Activated CD4-positive, alpha-beta T cell treated with anti-CD3 and anti-CD28 coated beads for 36 hours (primary cell): Measurements from ENCODE around the gene ITPKA. TPM values are rescaled to one million over a fixed set of nuclear protein-coding genes. Genes with fewer than 3 reads are reported as not detected.
A peak's percentile ranks its signal among the peaks of the same experiment; 100 is the strongest.
"Not testable (repeated sequence)": the region's sequence is repeated elsewhere in the genome, so short reads cannot be mapped to it uniquely, and the experiment has no call there.

ENCODE experiments used
- ATAC-seq: fragments of 200-7000 bp; cut with Tn5 transposase; one replicate; pipeline ENCODE4 v1.10.0; 2021; ENCODE audit warnings: mild to moderate bottlenecking, moderate library complexity
- CTCF ChIA-PET: fragments of 350-600 bp; sonication (Branson Sonifier 250); formaldehyde crosslinking; loops from one replicate; lab custom pipeline; 2021; ENCODE audit warnings: antibody characterized with exemption; lab: Charles Lee
- POLR2A ChIA-PET: fragments of 350-600 bp; sonication (Branson Sonifier 250); formaldehyde crosslinking; loops from one replicate; lab custom pipeline; 2021; ENCODE audit warnings: antibody characterized with exemption, inconsistent platforms; lab: Charles Lee
- DNase-seq: peaks from one replicate; pipeline ENCODE4 v3.0.0-alpha.2; 2020
- H3K27ac Mint-ChIP-seq: one replicate; pipeline ENCODE4 v1.8.0; 2021; ENCODE audit warnings: mixed read lengths
- H3K27me3 Mint-ChIP-seq: one replicate; pipeline ENCODE4 v1.8.0; 2021; ENCODE audit warnings: mixed read lengths
- H3K36me3 Mint-ChIP-seq: one replicate; pipeline ENCODE4 v1.8.0; 2021; ENCODE audit warnings: low read depth, mixed read lengths
- H3K4me1 Mint-ChIP-seq: one replicate; pipeline ENCODE4 v1.8.0; 2021; ENCODE audit warnings: mixed read lengths
- H3K4me3 Mint-ChIP-seq: one replicate; pipeline ENCODE4 v1.8.0; 2021; ENCODE audit warnings: mild to moderate bottlenecking, moderate library complexity, mixed read lengths
- H3K9me3 Mint-ChIP-seq: one replicate; pipeline ENCODE4 v1.8.0; 2021; ENCODE audit warnings: low read depth, mixed read lengths
- intact Hi-C, 2 experiments: fragments of 100-400 bp; cut with DNase I in 1 of 2; cut with micrococcal nuclease in 1 of 2; formaldehyde crosslinking; loops; one replicate each; pipeline versions ENCODE4 v1.14.2 to v1.15.1; 2022 to 2024; cut with DNase I, micrococcal nuclease
- total RNA-seq, 2 experiments: library from RNA; stranded (reverse); gene quantifications; one replicate each; pipeline ENCODE4 v1.2.3, GENCODE V29; 2021

Gene ITPKA
- 1 to 10 TPM; 2.5 to 4.2 TPM for total RNA-seq

DNA sequence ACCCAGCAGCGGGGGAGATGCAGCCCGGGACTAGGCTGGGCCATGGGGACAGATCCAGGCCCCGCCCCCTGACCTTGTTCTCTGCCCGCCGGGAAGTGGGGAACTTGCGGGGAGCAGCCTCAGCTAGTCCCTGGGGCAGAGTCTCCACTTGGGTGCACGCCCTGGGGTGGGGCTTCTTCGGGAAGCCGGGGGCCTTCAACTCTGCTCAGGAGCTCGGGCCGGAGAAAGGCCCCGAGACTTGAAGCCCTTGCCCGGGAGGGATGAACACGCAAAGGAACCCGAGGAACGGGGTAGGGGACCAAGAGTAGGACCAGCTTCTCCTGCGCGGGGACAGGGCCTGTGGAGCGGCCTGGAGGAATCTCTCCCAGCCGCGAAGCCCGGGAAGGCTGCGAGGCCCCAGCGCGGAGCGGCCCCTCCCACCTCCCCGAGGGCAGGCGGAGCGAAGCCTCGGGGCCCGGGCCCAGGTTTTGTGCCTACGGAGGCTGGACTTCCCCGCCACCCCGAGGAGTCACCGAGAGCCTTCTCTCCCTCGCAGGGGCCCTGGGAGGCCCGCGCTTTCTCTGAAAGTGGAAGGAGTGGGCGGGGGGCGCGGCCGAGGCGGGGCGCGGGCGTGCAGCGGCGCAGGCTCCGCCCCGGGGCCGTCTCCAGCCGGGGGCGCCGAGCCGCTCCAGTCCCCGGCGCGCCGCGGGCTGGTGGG is at the start of gene ITPKA:
Gene ITPKA, plus strand, starts transcription at position 670 of the 697 bp plus-strand sequence. CDS start 54 bp downstream, outside the sequence.
- ATAC-seq: peak; percentile 85
- Mint-ChIP-seq H3K36me3 (peaks cover 2% of the 10 kb centered on the region), H3K27ac (peak within 1 kb of the TSS; percentile 37), H3K9me3 (peaks cover 2% of the 10 kb centered on the region), H3K4me3 (peak within 1 kb of the TSS; percentile 58), H3K4me1 (peaks cover 38% of the 10 kb centered on the region), H3K27me3 (peaks cover 40% of the 10 kb centered on the region)
- intact Hi-C loops: loop anchor here (1.0 to 5.0 kb wide), 21 partner anchors 9 to 1084 kb away; partner anchors contain the start of genes RPAP1 (in 2 of the 2), CHP1 (in 1 of the 2), DNAJC17 (in 1 of the 2) and JMJD7 (in 1 of the 2)
- CTCF ChIA-PET: interaction anchor here (1.0 to 1.8 kb wide), 3 partner anchors 26 to 64 kb away, joined by 3 to 11 read pairs (median 5); no protein-coding TSS in a partner anchor
- peak; percentile 97 for DNase-seq
- POLR2A ChIA-PET: interaction anchor here (0.6 to 1.1 kb wide), 5 partner anchors 9 to 368 kb away, joined by 3 to 4 read pairs (median 3); partner anchors contain the start of gene MAPKBP1

DNA sequence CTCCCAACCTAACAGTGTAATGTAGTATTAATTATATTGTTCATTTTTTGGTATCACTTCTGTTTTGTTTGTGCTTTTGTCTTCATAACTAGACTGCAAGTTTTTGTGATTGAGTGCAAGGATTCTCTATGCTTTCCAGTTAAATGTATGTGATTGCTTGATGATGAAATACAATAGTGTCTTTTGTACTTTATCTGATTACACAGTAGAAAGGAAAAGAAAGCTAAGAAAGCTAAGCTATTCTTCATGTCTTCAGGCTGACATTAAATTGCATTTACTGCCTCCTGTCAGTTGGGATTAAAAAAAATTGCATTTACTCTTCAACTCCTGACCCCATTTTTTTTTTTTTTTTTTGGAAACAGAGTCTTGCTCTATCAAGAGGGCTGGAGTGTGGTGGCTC is 48.3 kb upstream of the ITPKA start:
- Mint-ChIP-seq H3K9me3 (no peaks in the 10 kb centered on the region), H3K27ac (no peak overlapping the region), H3K4me1 (peaks cover 7% of the 10 kb centered on the region), H3K27me3 (no peaks in the 10 kb centered on the region), H3K36me3 (peaks cover 13% of the 10 kb centered on the region), H3K4me3 (no peak overlapping the region)
- ChIA-PET POLR2A (no interaction called here), CTCF (interaction anchor here (0.7 to 1.2 kb wide), 3 partner anchors 20 to 261 kb away, joined by 3 read pairs; partner anchors contain the start of genes NUSAP1 and OIP5)
- ATAC-seq (no peak), DNase-seq (no peak)
- intact Hi-C loops: no loop called here

DNA sequence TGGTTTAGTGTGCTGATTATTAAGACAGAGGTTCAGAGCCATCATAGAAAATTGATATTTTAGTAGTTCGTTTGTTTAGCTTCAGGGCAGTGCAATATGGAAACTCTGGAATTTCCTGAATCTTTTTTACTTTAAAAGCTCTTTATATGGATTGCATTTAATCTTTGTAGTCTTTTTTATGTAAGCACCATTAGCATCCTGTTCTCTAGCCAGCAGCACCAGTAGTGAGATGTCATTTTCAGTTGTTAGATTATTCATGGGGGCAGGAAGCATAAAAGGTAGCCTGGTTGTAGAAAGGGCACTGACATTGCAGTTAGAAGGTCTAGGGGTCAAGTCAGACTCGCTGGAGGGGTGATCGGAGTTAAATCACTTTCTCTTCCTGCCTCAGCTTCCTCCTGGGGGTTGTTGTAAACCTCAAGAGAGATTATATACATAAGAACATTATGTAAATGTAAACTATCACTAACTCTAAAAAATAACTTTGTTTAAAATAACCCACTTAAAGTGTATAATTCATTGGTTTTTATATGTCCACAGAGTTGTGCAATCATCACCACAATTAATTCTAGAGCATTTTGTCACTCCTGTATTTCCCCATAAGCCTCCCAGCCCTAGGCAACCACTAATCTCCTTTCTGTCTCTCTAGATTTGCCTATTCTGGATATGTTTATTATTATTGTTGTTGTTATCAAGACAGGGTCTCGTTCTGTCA is 31.4 kb upstream of the ITPKA start:
- H3K4me3 Mint-ChIP-seq: no peak overlapping the region
- no peaks in the 10 kb centered on the region for H3K27me3 Mint-ChIP-seq
- no peaks in the 10 kb centered on the region for H3K4me1 Mint-ChIP-seq
- ATAC-seq (no peak), DNase-seq (no peak)
- H3K27ac Mint-ChIP-seq: no peak overlapping the region
- ChIA-PET POLR2A (no interaction called here), CTCF (interaction anchor here (0.6 to 0.7 kb wide), 2 partner anchors 61 to 1377 kb away, joined by 3 read pairs; no protein-coding TSS in a partner anchor)
- H3K36me3 Mint-ChIP-seq: peaks cover 23% of the 10 kb centered on the region
- intact Hi-C loops: loop anchor here (10.0 kb wide), 2 partner anchors 93 to 123 kb away; partner anchors contain the start of gene TYRO3 (in 1 of the 2)
- H3K9me3 Mint-ChIP-seq: no peaks in the 10 kb centered on the region

DNA sequence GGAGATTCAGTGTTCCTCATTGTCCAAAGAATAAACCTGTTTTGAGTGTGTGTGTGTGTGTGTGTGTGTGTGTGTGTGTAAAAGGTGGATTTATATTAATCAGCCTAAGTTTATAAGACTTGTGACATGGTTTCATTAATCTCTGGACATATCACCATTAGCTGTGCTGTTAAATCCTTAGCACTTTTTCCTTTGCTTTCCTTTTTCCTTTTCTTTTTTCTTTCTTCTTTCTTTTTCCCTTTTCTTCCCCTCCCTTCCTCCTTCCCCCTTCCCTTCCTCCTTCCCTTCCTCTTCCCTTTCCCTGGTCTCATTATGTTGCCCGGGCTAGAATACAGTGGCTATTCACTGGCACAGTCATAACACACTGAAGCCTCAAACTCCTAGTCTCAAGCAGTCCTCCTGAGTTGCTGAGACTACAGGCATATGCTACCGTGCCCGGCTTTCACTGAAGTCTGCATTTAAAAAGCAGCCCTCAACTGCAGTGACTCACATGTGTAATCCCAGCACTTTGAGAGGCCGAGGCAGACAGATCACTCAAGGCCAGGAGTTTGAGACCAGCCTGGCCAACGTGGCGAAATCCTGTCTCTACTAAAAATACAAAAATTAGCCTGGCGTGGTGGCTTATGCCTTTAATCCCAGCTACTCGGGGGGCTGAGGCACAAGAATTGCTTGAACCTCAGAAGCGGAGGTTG is 28.6 kb upstream of the ITPKA start:
- peaks cover 20% of the 10 kb centered on the region for H3K36me3 Mint-ChIP-seq
- ATAC-seq: no peak
- no peak overlapping the region for H3K4me3 Mint-ChIP-seq
- ChIA-PET POLR2A (interaction anchor here (0.6 kb wide), 1 partner anchor 367 kb away, joined by 3 read pairs; no protein-coding TSS in a partner anchor), CTCF (interaction anchor here (0.6 to 5.2 kb wide), 40 partner anchors 9 to 440 kb away, joined by 3 to 33 read pairs (median 5); partner anchors contain the start of genes CHP1, ITPKA, LTK and MAPKBP1)
- H3K4me1 Mint-ChIP-seq: no peaks in the 10 kb centered on the region
- no peaks in the 10 kb centered on the region for H3K27me3 Mint-ChIP-seq
- no peak for DNase-seq
- intact Hi-C loops: loop anchor here (5.0 to 10.0 kb wide), 4 partner anchors 37 to 120 kb away; partner anchors contain the start of gene TYRO3 (in 2 of the 2)
- H3K9me3 Mint-ChIP-seq: no peaks in the 10 kb centered on the region
- H3K27ac Mint-ChIP-seq: no peak overlapping the region

DNA sequence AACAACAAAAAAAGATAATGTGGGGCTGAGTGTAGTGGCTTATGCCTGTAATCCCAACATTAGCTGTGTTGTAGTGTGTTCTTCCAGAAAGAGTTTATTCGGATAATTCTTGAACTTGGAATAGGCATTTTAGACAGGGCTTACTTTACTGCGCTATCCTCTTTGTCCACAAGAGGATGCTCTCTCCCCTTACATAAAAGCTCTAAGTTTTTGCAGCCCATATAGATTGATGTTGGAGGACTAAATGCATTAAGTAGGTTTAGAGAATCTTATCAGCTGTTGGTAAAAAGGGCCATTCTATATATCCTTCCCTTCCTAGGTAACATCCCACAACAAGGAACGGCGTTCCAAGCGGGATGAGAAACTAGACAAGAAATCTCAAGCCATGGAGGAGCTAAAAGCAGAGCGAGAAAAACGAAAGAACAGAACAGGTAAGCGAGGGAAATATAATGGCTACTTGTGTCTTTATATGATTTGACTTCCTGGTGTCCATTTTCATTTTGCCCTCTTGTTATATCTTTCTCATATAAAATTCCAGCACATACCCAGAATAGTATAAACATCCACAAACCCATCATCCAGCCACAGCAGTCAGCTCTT is 27.8 kb upstream of the ITPKA start:
- POLR2A ChIA-PET: interaction anchor here (0.6 kb wide), 2 partner anchors 48 to 366 kb away, joined by 3 read pairs; no protein-coding TSS in a partner anchor
- CTCF ChIA-PET: interaction anchor here (0.6 to 5.2 kb wide), 49 partner anchors 9 to 439 kb away, joined by 3 to 33 read pairs (median 5); partner anchors contain the start of genes CHP1, ITPKA, LTK and MAPKBP1
- Mint-ChIP-seq H3K27ac (no peak overlapping the region), H3K4me3 (no peak overlapping the region), H3K4me1 (no peaks in the 10 kb centered on the region), H3K27me3 (no peaks in the 10 kb centered on the region), H3K36me3 (peaks cover 23% of the 10 kb centered on the region), H3K9me3 (no peaks in the 10 kb centered on the region)
- intact Hi-C loops: loop anchor here (1.0 to 10.0 kb wide), 6 partner anchors 36 to 345 kb away; partner anchors contain the start of gene TYRO3 (in 2 of the 2)
- ATAC-seq (peak; percentile 81), DNase-seq (peak; percentile 34)

DNA sequence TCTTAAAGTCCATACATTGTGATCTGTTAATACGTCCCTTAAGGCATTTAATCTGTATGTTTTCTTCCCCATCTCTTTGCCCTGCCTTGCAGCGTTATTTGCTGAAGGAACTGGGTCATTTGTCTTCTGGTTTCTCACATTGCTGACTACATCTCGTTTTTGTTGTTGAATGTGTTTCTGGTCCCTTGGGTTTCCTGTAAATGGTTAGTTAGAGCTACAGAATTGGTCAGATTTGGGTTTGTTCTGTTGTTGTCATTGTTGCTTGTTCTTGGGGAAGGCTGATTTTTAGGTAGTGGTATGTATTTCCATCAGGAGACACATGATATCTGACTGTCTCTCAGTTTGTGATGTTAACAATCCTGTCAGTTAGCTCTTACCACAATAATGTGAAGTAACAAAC is 27.0 kb upstream of the ITPKA start:
- no peak overlapping the region for H3K27ac Mint-ChIP-seq
- no peaks in the 10 kb centered on the region for H3K27me3 Mint-ChIP-seq
- ChIA-PET POLR2A (no interaction called here), CTCF (interaction anchor here (0.5 to 5.2 kb wide), 34 partner anchors 9 to 438 kb away, joined by 3 to 33 read pairs (median 6); partner anchors contain the start of genes ITPKA, LTK and RPAP1)
- H3K4me3 Mint-ChIP-seq: no peak overlapping the region
- H3K36me3 Mint-ChIP-seq: peaks cover 27% of the 10 kb centered on the region
- no peaks in the 10 kb centered on the region for H3K9me3 Mint-ChIP-seq
- H3K4me1 Mint-ChIP-seq: no peaks in the 10 kb centered on the region
- intact Hi-C loops: loop anchor here (1.0 to 10.0 kb wide), 6 partner anchors 36 to 345 kb away; partner anchors contain the start of gene TYRO3 (in 2 of the 2)
- DNase-seq (no peak), ATAC-seq (no peak)

DNA sequence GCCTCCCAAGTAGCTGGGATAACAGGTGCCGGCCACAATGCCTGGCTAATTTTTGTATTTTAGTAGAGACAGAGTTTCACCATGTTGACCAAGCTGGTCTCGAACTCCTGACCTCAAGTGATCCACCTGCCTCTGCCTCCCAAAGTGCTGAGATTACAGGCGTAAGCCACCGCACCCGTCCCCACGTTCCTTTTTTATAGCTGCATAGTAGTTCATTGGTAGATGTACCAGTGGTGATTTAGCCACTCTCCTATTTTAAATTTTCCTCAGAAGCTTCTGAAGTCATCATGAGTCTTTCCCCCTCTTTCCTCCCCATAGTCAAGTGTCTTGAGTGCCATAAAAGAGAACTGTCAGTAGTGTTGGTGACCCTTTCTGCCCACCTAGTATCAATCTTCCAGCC is 24.0 kb upstream of the ITPKA start:
- CTCF ChIA-PET: interaction anchor here (0.5 to 1.6 kb wide), 6 partner anchors 10 to 341 kb away, joined by 3 to 6 read pairs (median 3); no protein-coding TSS in a partner anchor
- intact Hi-C loops: loop anchor here (5.0 to 10.0 kb wide), 4 partner anchors 33 to 115 kb away; partner anchors contain the start of gene TYRO3 (in 2 of the 2)
- peaks cover 28% of the 10 kb centered on the region for H3K36me3 Mint-ChIP-seq
- ATAC-seq, DNase-seq, POLR2A ChIA-PET, H3K27ac Mint-ChIP-seq, H3K4me1 Mint-ChIP-seq, H3K27me3 Mint-ChIP-seq, H3K4me3 Mint-ChIP-seq, H3K9me3 Mint-ChIP-seq: not testable (repeated sequence)

DNA sequence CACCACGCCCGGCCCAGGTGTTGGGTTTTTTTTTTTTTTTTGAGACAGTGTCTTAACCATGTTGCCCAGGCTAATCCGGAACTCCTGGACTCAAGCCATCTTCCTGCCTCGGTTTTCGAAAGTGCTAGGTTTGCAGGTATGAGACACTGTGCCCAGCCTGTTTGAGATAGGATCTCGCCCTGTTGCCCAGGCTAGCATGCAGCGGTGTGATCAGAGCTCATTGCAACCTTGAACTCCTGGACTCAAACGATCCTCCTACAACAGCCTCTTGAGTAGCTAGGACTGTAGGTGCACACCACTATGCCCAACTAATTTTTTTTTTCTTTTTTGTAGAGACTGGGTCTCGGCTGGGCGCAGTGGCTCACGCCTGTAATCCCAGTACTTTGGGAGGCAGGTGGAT is 20.3 kb upstream of the ITPKA start:
- Mint-ChIP-seq H3K36me3 (peaks cover 35% of the 10 kb centered on the region), H3K27ac (no peak overlapping the region), H3K27me3 (no peaks in the 10 kb centered on the region), H3K4me1 (peaks cover 6% of the 10 kb centered on the region), H3K9me3 (no peaks in the 10 kb centered on the region), H3K4me3 (no peak overlapping the region)
- ChIA-PET POLR2A (no interaction called here), CTCF (no interaction called here)
- DNase-seq: no peak
- ATAC-seq: no peak
- intact Hi-C loops: no loop called here

DNA sequence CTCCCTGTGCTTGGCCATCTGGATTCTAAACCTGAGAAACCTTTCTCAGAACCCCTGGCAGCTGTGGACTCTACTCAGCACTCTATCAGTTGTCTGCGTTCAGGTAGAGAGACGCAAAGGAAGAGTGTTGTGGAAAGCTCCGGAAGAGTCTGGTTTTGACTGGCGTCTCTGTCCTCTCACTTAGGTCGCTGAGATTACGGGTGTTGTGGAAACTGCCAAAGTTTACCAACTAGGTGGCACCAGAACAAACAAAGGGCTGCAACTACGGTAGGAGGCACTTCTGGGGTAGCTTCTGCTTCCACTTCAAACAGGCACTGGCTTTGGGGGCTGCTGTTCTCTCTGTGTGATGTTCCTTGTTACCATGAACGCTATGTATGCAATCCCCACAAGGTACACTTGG is 19.2 kb upstream of the ITPKA start:
- no peak for ATAC-seq
- Mint-ChIP-seq H3K4me1 (peaks cover 6% of the 10 kb centered on the region), H3K27ac (no peak overlapping the region), H3K36me3 (peaks cover 40% of the 10 kb centered on the region), H3K4me3 (no peak overlapping the region), H3K9me3 (no peaks in the 10 kb centered on the region), H3K27me3 (no peaks in the 10 kb centered on the region)
- no peak for DNase-seq
- ChIA-PET POLR2A (no interaction called here), CTCF (interaction anchor here (2.8 kb wide), 1 partner anchor 8 kb away, joined by 20 read pairs; no protein-coding TSS in a partner anchor)
- intact Hi-C loops: no loop called here

DNA sequence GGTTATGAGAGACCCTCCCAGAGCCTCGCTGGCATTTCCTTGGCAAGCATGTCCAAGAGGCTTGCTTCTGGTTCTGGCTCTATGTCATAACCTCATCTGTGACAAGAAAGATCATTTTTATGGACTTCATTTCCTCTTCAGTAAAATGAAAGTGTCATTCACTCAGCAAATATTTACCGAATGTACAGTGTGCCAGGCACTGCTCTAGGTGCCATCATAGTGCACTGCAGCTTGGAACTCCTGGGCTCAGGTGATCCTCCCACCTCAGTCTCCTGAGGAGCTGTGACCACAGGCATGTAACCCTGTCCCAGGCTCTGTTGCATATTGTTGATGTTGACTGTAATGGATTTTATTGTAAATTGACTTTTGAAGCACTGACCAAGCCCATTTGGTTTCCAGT is 18.7 kb upstream of the ITPKA start:
- Mint-ChIP-seq H3K36me3 (peaks cover 35% of the 10 kb centered on the region), H3K27ac (no peak overlapping the region), H3K4me1 (peaks cover 6% of the 10 kb centered on the region), H3K27me3 (no peaks in the 10 kb centered on the region), H3K9me3 (no peaks in the 10 kb centered on the region), H3K4me3 (no peak overlapping the region)
- intact Hi-C loops: no loop called here
- POLR2A ChIA-PET: no interaction called here
- CTCF ChIA-PET: interaction anchor here (2.8 kb wide), 1 partner anchor 9 kb away, joined by 20 read pairs; no protein-coding TSS in a partner anchor
- DNase-seq: no peak
- no peak for ATAC-seq
